HG03025 (cell line): ENCODE results near the gene STK40.

Experiments used
- ATAC-seq: cut with Tn5 transposase; IDR thresholded peaks from one replicate; pipeline ENCODE4 v1.9.1; 2021; ENCODE audit warnings: mild to moderate bottlenecking, moderate library complexity; ENCODE audit not compliant: unreplicated experiment, low FRiP score

The STK40 gene

GRCh38 chr1:36346741-36347370 is 38.9 kb downstream of the STK40 start:
- ATAC-seq, result no peak

DNA sequence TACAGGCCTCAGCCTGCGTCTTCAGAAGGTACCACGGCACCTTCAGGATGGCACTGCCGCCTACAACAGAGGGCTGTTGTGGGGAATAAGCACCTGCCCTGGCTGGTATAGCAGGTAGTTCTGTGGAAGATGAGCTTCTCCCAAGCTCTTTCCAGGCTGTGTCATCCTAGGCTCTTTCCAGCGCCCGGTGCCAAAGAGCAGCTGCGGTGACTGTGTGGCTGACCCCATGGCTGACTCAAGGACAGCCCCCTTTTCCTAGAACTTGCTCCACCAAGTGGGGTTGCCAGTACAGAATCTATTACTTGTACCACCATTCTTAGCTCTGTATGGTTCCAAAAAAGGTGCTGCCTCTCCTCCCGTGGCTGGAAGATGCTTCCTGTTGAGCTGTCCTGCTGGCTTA is 40.4 kb downstream of the STK40 start:
- no peak for ATAC-seq

DNA sequence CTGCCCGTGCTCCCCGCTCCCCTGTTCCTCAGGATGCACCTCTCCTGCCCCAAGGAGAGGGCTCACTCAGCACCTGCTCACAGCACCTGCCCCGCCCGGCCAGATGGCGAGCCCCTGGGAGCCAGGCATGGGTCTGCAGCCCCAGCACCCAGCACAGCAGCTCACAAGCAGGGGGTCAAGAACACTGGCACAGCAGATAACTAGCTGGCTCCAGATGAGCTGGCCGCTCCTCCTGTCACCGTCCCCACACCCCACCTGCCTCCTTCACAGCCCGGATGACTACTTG is 41.4 kb downstream of the STK40 start:
- no peak for ATAC-seq

DNA sequence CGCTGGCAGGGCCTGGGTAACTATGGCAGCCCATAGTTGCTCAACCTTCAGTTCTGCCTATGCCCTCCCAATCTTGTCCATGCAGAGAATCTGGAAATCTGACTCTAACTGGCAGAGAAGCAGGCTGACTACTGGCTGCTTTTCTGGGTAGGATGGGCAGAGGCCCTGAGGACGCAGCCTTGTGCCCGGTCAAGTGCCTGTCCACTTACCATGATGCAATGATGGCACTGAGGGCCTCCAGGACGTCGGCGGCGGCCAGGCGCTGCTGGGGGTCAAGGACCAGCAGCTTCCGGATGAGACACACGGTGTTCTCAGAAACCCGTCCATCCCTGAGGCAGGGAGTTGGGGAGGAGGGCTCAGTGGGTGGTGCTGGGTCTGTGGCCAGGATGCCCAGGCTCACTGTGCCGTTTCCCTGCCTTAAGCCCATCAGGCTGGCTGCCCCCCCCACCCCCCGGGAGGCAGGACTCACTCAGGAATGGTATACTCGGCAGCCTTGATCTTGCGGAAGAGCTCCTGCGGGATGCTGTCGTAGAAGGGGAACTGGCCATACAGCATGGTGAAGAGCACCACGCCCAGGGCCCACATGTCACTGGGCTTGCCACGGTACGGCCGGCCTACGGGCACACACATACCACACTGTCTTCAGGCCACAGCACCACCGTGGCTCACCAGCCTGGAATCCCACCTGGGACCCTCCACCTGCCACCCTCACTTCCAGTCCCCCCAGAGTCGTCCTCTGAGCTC is 41.9 kb downstream of the STK40 start:
- ATAC-seq, result no peak

- no peak for ATAC-seq
Observed at GRCh38 chr1:36342426-36343185, 43.1 kb downstream of the STK40 start.

- no peak for ATAC-seq
Observed at GRCh38 chr1:36341626-36342320, 44.0 kb downstream of the STK40 start.

GRCh38 chr1:36339615-36340014 is 46.1 kb downstream of the STK40 start:
- ATAC-seq, result no peak

GRCh38 chr1:36339215-36339614 is 46.5 kb downstream of the STK40 start:
- no peak for ATAC-seq

- ATAC-seq, result no peak
Observed at GRCh38 chr1:36337830-36338229, 47.9 kb downstream of the STK40 start.

DNA sequence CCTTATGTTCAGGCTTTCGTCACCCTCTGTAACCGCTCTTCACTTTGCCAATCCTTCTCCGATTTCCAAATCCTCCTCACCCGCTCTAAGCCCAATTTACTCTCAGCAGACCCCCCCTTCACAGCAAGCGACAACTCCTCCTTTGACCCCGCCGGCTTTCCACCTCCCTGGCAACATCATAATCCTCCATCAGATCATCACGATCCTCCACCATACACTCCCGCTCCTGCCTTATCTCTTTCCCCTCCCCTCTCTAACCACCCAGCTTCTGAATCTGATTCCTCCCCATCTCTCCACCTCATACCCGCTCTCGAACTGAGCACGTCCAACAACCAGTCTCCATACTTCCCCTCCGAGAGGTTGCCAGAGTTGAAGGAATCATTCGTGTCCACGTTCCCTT is 54.8 kb downstream of the STK40 start:
- no peak for ATAC-seq

DNA sequence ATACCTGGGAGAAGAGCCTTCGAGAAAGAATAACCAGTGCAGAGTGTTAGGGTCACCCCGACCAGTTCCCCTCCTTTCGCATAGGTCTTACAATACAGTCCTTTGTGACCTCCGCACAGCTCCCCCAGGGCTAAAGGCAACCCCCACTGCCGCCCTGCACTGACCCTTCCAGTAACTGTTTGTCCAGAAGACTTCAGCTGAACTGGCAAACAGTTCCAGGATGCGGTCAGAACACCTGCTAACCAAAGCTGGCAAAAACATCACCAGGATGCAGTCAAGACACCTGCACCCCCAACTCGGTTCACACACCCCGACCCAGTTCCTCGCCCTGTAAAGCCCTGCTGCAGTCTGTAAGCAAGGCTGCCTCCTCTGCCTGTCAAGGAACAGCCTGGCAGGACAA is 55.9 kb downstream of the STK40 start:
- ATAC-seq, result no peak

- no peak for ATAC-seq
Observed at GRCh38 chr1:36328713-36329112, 57.0 kb downstream of the STK40 start.

- ATAC-seq, result no peak
Observed at GRCh38 chr1:36328088-36328480, 57.6 kb downstream of the STK40 start.

GRCh38 chr1:36327421-36328087 is 58.2 kb downstream of the STK40 start:
- no peak for ATAC-seq

DNA sequence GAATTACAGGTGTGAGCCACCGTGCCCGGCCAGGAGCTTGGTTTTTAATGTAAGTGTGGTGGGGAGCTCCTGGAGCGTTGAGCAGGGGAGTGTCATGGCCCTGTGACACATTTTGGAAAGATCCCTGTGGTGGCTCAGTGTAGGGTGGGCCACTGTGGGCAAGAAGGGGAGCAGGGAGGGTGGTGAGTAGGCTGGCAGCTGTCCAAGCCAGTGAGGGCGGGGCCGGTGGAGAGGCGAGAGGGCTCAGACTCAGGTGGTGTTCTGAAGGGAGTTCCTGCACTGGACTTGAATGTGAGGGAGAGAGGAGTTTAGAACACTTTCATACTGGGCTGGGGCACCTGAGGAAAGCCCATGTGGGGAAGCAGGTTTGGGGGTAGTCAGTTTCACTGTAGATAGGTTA is 59.2 kb downstream of the STK40 start:
- ATAC-seq, result no peak

GRCh38 chr1:36324353-36324703 is 61.4 kb downstream of the STK40 start:
- ATAC-seq, result no peak

GRCh38 chr1:36323636-36324352 is 61.9 kb downstream of the STK40 start, which contains the start of gene EVA1B:
Gene EVA1B (minus strand): TSS chr1:36323645. CDS start chr1:36323037, 608 bp downstream.
- no peak for ATAC-seq

DNA sequence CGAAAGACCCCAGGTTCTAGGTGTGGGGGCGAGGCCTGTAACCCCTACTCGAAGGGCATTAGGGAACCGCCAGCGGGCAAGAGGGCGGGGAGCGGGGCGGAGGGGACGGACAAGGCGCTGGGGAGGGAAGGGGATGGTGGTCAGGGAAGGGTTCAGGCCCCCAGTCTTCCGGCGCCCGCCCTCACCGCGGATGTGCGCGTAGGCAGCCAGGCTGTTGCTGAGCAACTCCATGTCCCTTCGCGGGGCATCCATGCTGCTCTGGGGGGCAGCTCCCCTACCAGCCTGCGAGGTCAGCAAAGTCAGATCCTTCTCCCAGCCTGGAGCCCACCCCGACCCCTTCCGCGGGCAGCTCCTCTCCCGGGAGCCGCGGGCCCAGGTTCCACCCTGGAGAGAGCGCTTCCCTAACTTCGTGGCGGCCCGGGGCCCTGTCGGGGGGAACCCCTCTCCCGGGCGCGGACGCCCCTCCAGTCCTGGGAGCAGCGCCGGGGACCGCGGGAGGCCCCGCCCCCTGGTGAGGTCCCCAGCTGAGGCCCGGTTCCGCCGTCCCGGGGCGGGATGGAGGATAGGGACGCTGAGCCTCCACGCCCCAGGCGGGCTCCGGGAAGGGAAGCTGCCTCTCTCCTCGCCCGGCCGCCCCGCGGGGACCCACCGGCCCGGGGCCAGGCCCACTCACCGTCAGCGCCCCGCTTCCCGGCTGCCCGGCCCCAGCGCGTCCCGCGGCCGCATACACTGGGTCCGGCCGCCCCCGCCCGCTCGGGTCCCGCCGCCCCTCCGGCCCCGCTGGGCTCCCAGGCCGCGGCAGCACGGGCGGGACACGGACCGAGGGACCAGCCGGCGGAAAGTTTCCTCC is 62.7 kb downstream of the STK40 start:
- no peak for ATAC-seq
